CD4-positive, alpha-beta memory T cell (primary cell): ENCODE measurements around the gene ERMN. TPM values are rescaled to one million over a fixed set of nuclear protein-coding genes. Genes with fewer than 3 reads are reported as not detected.

ENCODE experiments used
- CTCF ChIA-PET: fragments of 350-600 bp; sonication (Branson Sonifier 250); formaldehyde crosslinking; loops from one replicate; lab custom pipeline; 2021; ENCODE audit warnings: inconsistent platforms; ENCODE audit not compliant: partially characterized antibody; lab: Charles Lee
- POLR2A ChIA-PET: fragments of 350-600 bp; sonication (Branson Sonifier 250); formaldehyde crosslinking; loops from one replicate; lab custom pipeline; 2021; ENCODE audit not compliant: partially characterized antibody; lab: Charles Lee
- DNase-seq, 5 donors: peaks; one replicate each; pipeline versions ENCODE4 v3.0.0 to v3.0.0-alpha.2; 2020 to 2022; ENCODE audit warnings: mixed read lengths in 1 of 5
- H3K27ac ChIP-seq: one replicate; pipeline ENCODE4 v1.7.0; 2013; ENCODE audit warnings: low read depth, low read length
- H3K27me3 ChIP-seq: 2 replicates; pipeline ENCODE4 v1.7.0; 2013; ENCODE audit warnings: mild to moderate bottlenecking, low read length, moderate library complexity; ENCODE audit not compliant: insufficient read depth
- H3K36me3 ChIP-seq: 2 replicates; pipeline ENCODE4 v1.7.0; 2013; ENCODE audit warnings: mild to moderate bottlenecking, low read length, moderate library complexity; ENCODE audit not compliant: insufficient read depth
- H3K4me1 ChIP-seq: 2 replicates; pipeline ENCODE4 v1.7.0; 2013; ENCODE audit warnings: mild to moderate bottlenecking, low read length, moderate library complexity; ENCODE audit not compliant: insufficient read depth
- H3K4me3 ChIP-seq, 2 donors: one replicate each; pipeline ENCODE4 v1.7.0; 2013; ENCODE audit warnings: low read length in 2 of 2, mild to moderate bottlenecking in 1 of 2
- H3K9me3 ChIP-seq, 2 donors: one replicate each; pipeline ENCODE4 v1.7.0; 2013; ENCODE audit warnings: low read length in 2 of 2, control low read depth in 1 of 2; ENCODE audit not compliant: control insufficient read depth in 1 of 2
- H3K27ac Mint-ChIP-seq, 7 donors: one replicate each; pipeline ENCODE4 v1.8.0; 2020 to 2021; ENCODE audit warnings: mixed read lengths in 7 of 7, mild to moderate bottlenecking in 6 of 7, inconsistent platforms in 3 of 7, moderate library complexity in 3 of 7
- H3K27me3 Mint-ChIP-seq, 2 donors: one replicate each; pipeline ENCODE4 v1.8.0; 2020 to 2021; ENCODE audit warnings: mixed read lengths in 2 of 2
- H3K36me3 Mint-ChIP-seq, 2 donors: one replicate each; pipeline ENCODE4 v1.8.0; 2020 to 2021; ENCODE audit warnings: mixed read lengths in 2 of 2, inconsistent platforms in 1 of 2, mild to moderate bottlenecking in 1 of 2
- H3K4me1 Mint-ChIP-seq, 4 donors: one replicate each; pipeline ENCODE4 v1.8.0; 2020 to 2021; ENCODE audit warnings: mixed read lengths in 4 of 4, mild to moderate bottlenecking in 1 of 4
- H3K4me3 Mint-ChIP-seq, 8 donors: one replicate each; pipeline ENCODE4 v1.8.0; 2020 to 2021; ENCODE audit warnings: mixed read lengths in 8 of 8, mild to moderate bottlenecking in 7 of 8, moderate library complexity in 6 of 8, inconsistent platforms in 3 of 8
- H3K9me3 Mint-ChIP-seq, 8 donors: one replicate each; pipeline ENCODE4 v1.8.0; 2020 to 2021; ENCODE audit warnings: mixed read lengths in 8 of 8, mild to moderate bottlenecking in 5 of 8, inconsistent platforms in 3 of 8, moderate library complexity in 1 of 8
- intact Hi-C: fragments of 100-400 bp; cut with micrococcal nuclease; formaldehyde crosslinking; loops from one replicate; pipeline ENCODE4 v1.15.1; 2023
- polyA plus RNA-seq, 2 donors: library from polyadenylated mRNA; unstranded; fragments of 300-500 nt; fragmentation: Illumina TruSeq; gene quantifications; one replicate each; pipeline ENCODE4 v1.2.3, GENCODE V29; 2021
- total RNA-seq, 2 experiments: library from RNA; stranded (reverse); gene quantifications; one replicate each; pipeline ENCODE4 v1.2.3, GENCODE V29; 2021

The ERMN gene
- total and polyA plus RNA-seq, 4 experiments from 2014 or later = 0.13 to 3.5 (median 1.2) TPM

- H3K9me3 Mint-ChIP-seq = no peaks in the 10 kb centered on the region
- H3K4me3 ChIP-seq = no peak overlapping the region
- H3K36me3 ChIP-seq = no peaks in the 10 kb centered on the region
- peak overlapping the region in 1 of 7 donors; percentile 26 for H3K27ac Mint-ChIP-seq
- no peaks in the 10 kb centered on the region for H3K4me1 ChIP-seq
- CTCF ChIA-PET = interaction anchor here (1.7 to 2.4 kb wide), 2 partner anchors 11 to 15 kb away, joined by 3 to 8 read pairs; no protein-coding TSS in a partner anchor
- no peak overlapping the region for H3K4me3 Mint-ChIP-seq
- no peaks in the 10 kb centered on the region for H3K27me3 ChIP-seq
- H3K4me1 Mint-ChIP-seq = no peaks in the 10 kb centered on the region
- no peak overlapping the region for H3K27ac ChIP-seq
- POLR2A ChIA-PET = no interaction called here
- no peaks in the 10 kb centered on the region for H3K36me3 Mint-ChIP-seq
- no peak for DNase-seq
- intact Hi-C loops = no loop called here
- H3K27me3 Mint-ChIP-seq = peaks cover 0 to 7% of the 10 kb centered on the region in 2 donors
- no peaks in the 10 kb centered on the region for H3K9me3 ChIP-seq
These were observed 12.6 kb downstream of the ERMN start for GRCh38 chr2:157312866-157313486.

GRCh38 chr2:157311706-157312105 lies 13.9 kb downstream of the ERMN start:
- peaks cover 0 to 7% of the 10 kb centered on the region in 2 donors for H3K27me3 Mint-ChIP-seq
- ChIA-PET POLR2A (interaction anchor here (1.2 kb wide), 1 partner anchor 10 kb away, joined by 3 read pairs; no protein-coding TSS in a partner anchor), CTCF (interaction anchor here (0.8 to 1.3 kb wide), 3 partner anchors 10 to 181 kb away, joined by 3 read pairs; no protein-coding TSS in a partner anchor)
- H3K4me1 ChIP-seq = no peaks in the 10 kb centered on the region
- H3K36me3 Mint-ChIP-seq = no peaks in the 10 kb centered on the region
- H3K27me3 ChIP-seq = no peaks in the 10 kb centered on the region
- intact Hi-C loops = no loop called here
- no peaks in the 10 kb centered on the region for H3K36me3 ChIP-seq
- no peak for DNase-seq
- H3K27ac Mint-ChIP-seq = no peak overlapping the region
- no peaks in the 10 kb centered on the region for H3K9me3 Mint-ChIP-seq
- peaks cover 0 to under 1% (median 0%) of the 10 kb centered on the region in 4 donors for H3K4me1 Mint-ChIP-seq
- no peak overlapping the region for H3K27ac ChIP-seq
- H3K9me3 ChIP-seq = no peaks in the 10 kb centered on the region
- H3K4me3 Mint-ChIP-seq = no peak overlapping the region
- H3K4me3 ChIP-seq = no peak overlapping the region

- no peaks in the 10 kb centered on the region for H3K9me3 Mint-ChIP-seq
- Histone ChIP-seq H3K27me3 (no peaks in the 10 kb centered on the region), H3K27ac (no peak overlapping the region), H3K4me3 (no peak overlapping the region), H3K36me3 (no peaks in the 10 kb centered on the region), H3K4me1 (no peaks in the 10 kb centered on the region), H3K9me3 (no peaks in the 10 kb centered on the region)
- H3K4me3 Mint-ChIP-seq = no peak overlapping the region
- ChIA-PET CTCF (interaction anchor here (1.0 kb wide), 1 partner anchor 26 kb away, joined by 3 read pairs; no protein-coding TSS in a partner anchor), POLR2A (no interaction called here)
- H3K4me1 Mint-ChIP-seq = peaks cover 0 to 3% (median under 1%) of the 10 kb centered on the region in 4 donors
- peaks cover 0 to 7% of the 10 kb centered on the region in 2 donors for H3K27me3 Mint-ChIP-seq
- no peak overlapping the region for H3K27ac Mint-ChIP-seq
- DNase-seq = no peak
- no peaks in the 10 kb centered on the region for H3K36me3 Mint-ChIP-seq
- intact Hi-C loops = no loop called here
These were observed 15.7 kb downstream of the ERMN start for GRCh38 chr2:157309878-157310277.

GRCh38 chr2:157307021-157307420 lies 18.6 kb downstream of the ERMN start:
- no peak overlapping the region for H3K27ac Mint-ChIP-seq
- DNase-seq = peak in 1 of 5 donors; percentile 10
- intact Hi-C loops = no loop called here

GRCh38 chr2:157305723-157306110 lies 19.9 kb downstream of the ERMN start:
- Histone ChIP-seq H3K36me3 (no peaks in the 10 kb centered on the region), H3K4me3 (no peak overlapping the region), H3K27ac (no peak overlapping the region), H3K9me3 (no peaks in the 10 kb centered on the region), H3K27me3 (no peaks in the 10 kb centered on the region), H3K4me1 (no peaks in the 10 kb centered on the region)
- Mint-ChIP-seq H3K9me3 (no peaks in the 10 kb centered on the region), H3K27ac (no peak overlapping the region), H3K36me3 (no peaks in the 10 kb centered on the region), H3K4me1 (peaks cover 0 to 6% (median 2%) of the 10 kb centered on the region in 4 donors), H3K27me3 (peaks cover 3 to 6% of the 10 kb centered on the region in 2 donors), H3K4me3 (no peak overlapping the region)
- intact Hi-C loops = no loop called here
- ChIA-PET POLR2A (interaction anchor here (1.7 kb wide), 1 partner anchor 135 kb away, joined by 4 read pairs; no protein-coding TSS in a partner anchor), CTCF (interaction anchor here (0.6 to 8.7 kb wide), 9 partner anchors 22 to 719 kb away, joined by 3 to 142 read pairs (median 7); partner anchors contain the start of gene ERMN)
- DNase-seq = no peak

More at GRCh38 chr2:157307021-157307420, 18.6 kb downstream of the ERMN start:
- Mint-ChIP-seq H3K36me3 (no peaks in the 10 kb centered on the region), H3K9me3 (no peaks in the 10 kb centered on the region), H3K27me3 (peaks cover 0 to 8% of the 10 kb centered on the region in 2 donors), H3K4me3 (no peak overlapping the region), H3K4me1 (peaks cover 0 to 6% (median 2%) of the 10 kb centered on the region in 4 donors)
- Histone ChIP-seq H3K36me3 (no peaks in the 10 kb centered on the region), H3K4me1 (no peaks in the 10 kb centered on the region), H3K4me3 (no peak overlapping the region), H3K27me3 (no peaks in the 10 kb centered on the region), H3K27ac (no peak overlapping the region), H3K9me3 (no peaks in the 10 kb centered on the region)
- ChIA-PET POLR2A (interaction anchor here (0.6 kb wide), 1 partner anchor 29 kb away, joined by 3 read pairs; no protein-coding TSS in a partner anchor), CTCF (interaction anchor here (0.9 to 8.7 kb wide), 7 partner anchors 10 to 700 kb away, joined by 3 to 136 read pairs (median 3); partner anchors contain the start of genes CYTIP and ERMN)

- H3K27me3 ChIP-seq = no peaks in the 10 kb centered on the region
- H3K9me3 Mint-ChIP-seq = no peaks in the 10 kb centered on the region
- no peak overlapping the region for H3K27ac Mint-ChIP-seq
- no peaks in the 10 kb centered on the region for H3K36me3 ChIP-seq
- no peaks in the 10 kb centered on the region for H3K36me3 Mint-ChIP-seq
- H3K9me3 ChIP-seq = no peaks in the 10 kb centered on the region
- intact Hi-C loops = loop anchor here (5.0 kb wide), 1 partner anchor 592 kb away; no protein-coding TSS in a partner anchor
- H3K4me1 Mint-ChIP-seq = peaks cover 0 to 6% (median 2%) of the 10 kb centered on the region in 4 donors
- no peak overlapping the region for H3K4me3 Mint-ChIP-seq
- DNase-seq = no peak
- CTCF ChIA-PET = interaction anchor here (0.6 to 8.7 kb wide), 15 partner anchors 8 to 1440 kb away, joined by 3 to 142 read pairs (median 4); partner anchors contain the start of gene ERMN
- H3K27me3 Mint-ChIP-seq = peaks cover 3 to 6% of the 10 kb centered on the region in 2 donors
- H3K27ac ChIP-seq = no peak overlapping the region
- no peak overlapping the region for H3K4me3 ChIP-seq
- no peaks in the 10 kb centered on the region for H3K4me1 ChIP-seq
- POLR2A ChIA-PET = interaction anchor here (0.8 to 1.7 kb wide), 3 partner anchors 136 to 543 kb away, joined by 3 to 4 read pairs (median 3); no protein-coding TSS in a partner anchor
These were observed 20.6 kb downstream of the ERMN start for GRCh38 chr2:157304811-157305722.
